H9 (cell line): ENCODE data around the gene MEIS2. TPM values are rescaled to one million over a fixed set of nuclear protein-coding genes. Genes with fewer than 3 reads are reported as not detected.

Source experiments
- DNase-seq: peaks from one replicate; pipeline ENCODE4 v3.0.0-alpha.2; 2017
- H2AFZ ChIP-seq: one replicate; pipeline ENCODE4 v1.6.1; 2013; ENCODE audit warnings: mild to moderate bottlenecking, low read length, control low read depth, moderate library complexity
- H2AK5ac ChIP-seq: 2 replicates; pipeline ENCODE4 v1.6.1; 2013; ENCODE audit warnings: low read length, control low read depth, mixed read lengths; ENCODE audit not compliant: insufficient read length
- H2BK120ac ChIP-seq: one replicate; pipeline ENCODE4 v1.6.1; 2013; ENCODE audit warnings: low read depth, mild to moderate bottlenecking, low read length, control low read depth, inconsistent platforms; ENCODE audit not compliant: poor library complexity, severe bottlenecking
- H2BK12ac ChIP-seq: 2 replicates; pipeline ENCODE4 v1.6.1; 2013; ENCODE audit warnings: low read length, control low read depth, mixed read lengths, low read depth; ENCODE audit not compliant: insufficient read length
- H2BK15ac ChIP-seq: 2 replicates; pipeline ENCODE4 v1.6.1; 2013; ENCODE audit warnings: low read depth, low read length, control low read depth
- H2BK20ac ChIP-seq: one replicate; pipeline ENCODE4 v1.6.1; 2013; ENCODE audit warnings: low read depth, mild to moderate bottlenecking, low read length, control low read depth, inconsistent platforms; ENCODE audit not compliant: poor library complexity, severe bottlenecking
- H2BK5ac ChIP-seq: 2 replicates; pipeline ENCODE4 v1.6.1; 2013; ENCODE audit warnings: low read length, control low read depth, mixed read lengths; ENCODE audit not compliant: insufficient read length
- H3K14ac ChIP-seq: 2 replicates; pipeline ENCODE4 v1.6.1; 2013; ENCODE audit warnings: low read length, control low read depth; ENCODE audit not compliant: insufficient read depth
- H3K18ac ChIP-seq: 2 replicates; pipeline ENCODE4 v1.6.1; 2013; ENCODE audit warnings: low read depth, mild to moderate bottlenecking, mixed read lengths, low read length, control low read depth; ENCODE audit not compliant: insufficient read length
- H3K23ac ChIP-seq: 2 replicates; pipeline ENCODE4 v1.6.1; 2013; ENCODE audit warnings: low read length, control low read depth, mixed read lengths, low read depth; ENCODE audit not compliant: insufficient read length
- H3K23me2 ChIP-seq: 2 replicates; pipeline ENCODE4 v1.6.1; 2013; ENCODE audit warnings: low read depth, mild to moderate bottlenecking, mixed read lengths, low read length, control low read depth; ENCODE audit not compliant: insufficient read length, poor library complexity, severe bottlenecking
- H3K27ac ChIP-seq: 2 replicates; pipeline ENCODE4 v1.5.1; 2013; ENCODE audit warnings: low read length, control low read depth, mixed read lengths, low read depth; ENCODE audit not compliant: insufficient read length
- H3K27me3 ChIP-seq: 2 replicates; pipeline ENCODE4 v1.6.1; 2013; ENCODE audit warnings: low read length, control low read depth, inconsistent platforms; ENCODE audit not compliant: insufficient read depth
- H3K4ac ChIP-seq: 2 replicates; pipeline ENCODE4 v1.6.1; 2013; ENCODE audit warnings: low read depth, mild to moderate bottlenecking, control low read depth, inconsistent platforms, low read length, moderate library complexity
- H3K4me1 ChIP-seq: 2 replicates; pipeline ENCODE4 v1.6.1; 2013; ENCODE audit warnings: low read length, control low read depth, inconsistent platforms; ENCODE audit not compliant: insufficient read depth
- H3K4me2 ChIP-seq: 2 replicates; pipeline ENCODE4 v1.6.1; 2013; ENCODE audit warnings: low read length, control low read depth, mixed read lengths; ENCODE audit not compliant: insufficient read length, insufficient read depth
- H3K56ac ChIP-seq: 2 replicates; pipeline ENCODE4 v1.6.1; 2013; ENCODE audit warnings: low read depth, mild to moderate bottlenecking, mixed read lengths, low read length, control low read depth; ENCODE audit not compliant: insufficient read length
- H3K79me1 ChIP-seq: 2 replicates; pipeline ENCODE4 v1.6.1; 2013; ENCODE audit warnings: low read depth, mild to moderate bottlenecking, moderate library complexity, low read length, control low read depth, inconsistent platforms; ENCODE audit not compliant: insufficient read depth, poor library complexity, severe bottlenecking
- H3K79me2 ChIP-seq: 2 replicates; pipeline ENCODE4 v1.6.1; 2013; ENCODE audit warnings: low read length, control low read depth, inconsistent platforms; ENCODE audit not compliant: insufficient read depth
- H3K9ac ChIP-seq: 2 replicates; pipeline ENCODE4 v1.6.1; 2013; ENCODE audit warnings: low read length, control low read depth, mixed read lengths; ENCODE audit not compliant: insufficient read length; ENCODE audit errors: extremely low read depth
- H3K9me3 ChIP-seq: one replicate; pipeline ENCODE4 v1.6.1; 2013; ENCODE audit warnings: low read depth, low read length, inconsistent platforms; ENCODE audit not compliant: control insufficient read depth
- H3T11ph ChIP-seq: one replicate; pipeline ENCODE4 v1.6.1; 2013; ENCODE audit warnings: mild to moderate bottlenecking, low read length, control low read depth, inconsistent platforms
- H4K20me1 ChIP-seq: one replicate; pipeline ENCODE4 v1.6.1; 2013; ENCODE audit not compliant: control insufficient read depth, insufficient read length, insufficient read depth
- H4K5ac ChIP-seq: 2 replicates; pipeline ENCODE4 v1.6.1; 2013; ENCODE audit warnings: low read depth, mild to moderate bottlenecking, mixed read lengths, low read length, control low read depth; ENCODE audit not compliant: insufficient read length
- H4K8ac ChIP-seq: replicated peaks from 2 replicates; pipeline ENCODE4 v1.6.1; 2013; ENCODE audit warnings: low read length, control low read depth, mixed read lengths, low read depth; ENCODE audit not compliant: insufficient read length
- H4K91ac ChIP-seq: 2 replicates; pipeline ENCODE4 v1.6.1; 2013; ENCODE audit warnings: low read depth, mild to moderate bottlenecking, moderate library complexity, mixed read lengths, low read length, control low read depth; ENCODE audit not compliant: insufficient read length
- H3K27ac Mint-ChIP-seq, 3 experiments: 2 replicates in 2 of 3; 3 replicates in 1 of 3; pipeline ENCODE4 v1.8.0; 2020 to 2021; ENCODE audit warnings: mixed read lengths in 3 of 3, mild to moderate bottlenecking in 1 of 3, moderate library complexity in 1 of 3
- H3K27me3 Mint-ChIP-seq: 2 replicates; pipeline ENCODE4 v1.8.0; 2021; ENCODE audit warnings: low read depth, mild to moderate bottlenecking, moderate library complexity, mixed read lengths
- H3K36me3 Mint-ChIP-seq, 3 experiments: 2 replicates in 2 of 3; 3 replicates in 1 of 3; pipeline ENCODE4 v1.8.0; 2020 to 2021; ENCODE audit warnings: low read depth in 3 of 3, mixed read lengths in 3 of 3; ENCODE audit not compliant: insufficient read depth in 1 of 3
- H3K4me1 Mint-ChIP-seq, 2 experiments: 2 replicates each; pipeline ENCODE4 v1.8.0; 2020; ENCODE audit warnings: mixed read lengths in 2 of 2
- H3K4me3 Mint-ChIP-seq, 2 experiments: 2 replicates in 1 of 2; 3 replicates in 1 of 2; pipeline ENCODE4 v1.8.0; 2020 to 2021; ENCODE audit warnings: mild to moderate bottlenecking in 2 of 2, mixed read lengths in 2 of 2, moderate library complexity in 1 of 2
- H3K9me3 Mint-ChIP-seq, 2 experiments: 2 replicates in 1 of 2; 3 replicates in 1 of 2; pipeline ENCODE4 v1.8.0; 2020; ENCODE audit warnings: mild to moderate bottlenecking in 2 of 2, mixed read lengths in 2 of 2, moderate library complexity in 1 of 2
- CTCF ChIP-seq: fragments of 200-600 bp; sonication (generic); conservative IDR thresholded peaks from 3 replicates; pipeline ENCODE4 v1.8.0; 2021; ENCODE audit warnings: antibody characterized with exemption, mild to moderate bottlenecking
- total RNA-seq: library from RNA; stranded (reverse); gene quantifications from 2 replicates; pipeline ENCODE4 v1.2.1, GENCODE V29; 2021

The MEIS2 gene
- total RNA-seq, 1 experiment from 2014 or later = 0.35 TPM

- TF ChIP-seq CTCF = no peak
- H2BK5ac ChIP-seq = no peak overlapping the region
- H3K56ac ChIP-seq = no peak overlapping the region
- H3K4ac ChIP-seq = no peak overlapping the region
- no peak overlapping the region for H2BK15ac ChIP-seq
- no peaks in the 10 kb centered on the region; a peak in 1 of 7 replicates for H3K36me3 Mint-ChIP-seq
- no peak for DNase-seq
- peaks cover 10% of the 10 kb centered on the region; the same call in 1 of the 2 replicates for H3K4me1 ChIP-seq
- H3K27ac ChIP-seq = no peak overlapping the region
- no peak overlapping the region for H3K9ac ChIP-seq
- H3K4me2 ChIP-seq = no peak overlapping the region
- no peak overlapping the region for H3K14ac ChIP-seq
- no peak overlapping the region for H3K23ac ChIP-seq
- H3K79me1 ChIP-seq = no peaks in the 10 kb centered on the region
- H4K20me1 ChIP-seq = no peaks in the 10 kb centered on the region
- H2AK5ac ChIP-seq = no peak overlapping the region
- H2AFZ ChIP-seq = no peak overlapping the region
- H2BK12ac ChIP-seq = no peak overlapping the region
- no peaks in the 10 kb centered on the region for H3K79me2 ChIP-seq
- H3K18ac ChIP-seq = no peak overlapping the region
- H2BK120ac ChIP-seq = no peak overlapping the region
- peaks cover 0 to 5% of the 10 kb centered on the region in 2 experiments; a peak in 3 of 5 replicates for H3K9me3 Mint-ChIP-seq
- no peak overlapping the region for H3T11ph ChIP-seq
- no peak overlapping the region for H4K5ac ChIP-seq
- no peak overlapping the region for H4K91ac ChIP-seq
- no peaks in the 10 kb centered on the region; the same call in 1 of the 2 replicates for H3K27me3 Mint-ChIP-seq
- no peak overlapping the region for H2BK20ac ChIP-seq
- H3K4me3 Mint-ChIP-seq = no peak overlapping the region
- no peaks in the 10 kb centered on the region for H3K9me3 ChIP-seq
- H3K27ac Mint-ChIP-seq = peak overlapping the region in 1 of 3 experiments; percentile 64; a peak in 2 of 7 replicates
- no peaks in the 10 kb centered on the region for H3K27me3 ChIP-seq
- no peaks in the 10 kb centered on the region for H3K23me2 ChIP-seq
- no peak overlapping the region for H4K8ac ChIP-seq
- peaks cover 38 to 41% of the 10 kb centered on the region in 2 experiments for H3K4me1 Mint-ChIP-seq
These were observed 53.3 kb downstream of the MEIS2 start for GRCh38 chr15:37046876-37047614.
